Activated naive CD4-positive, alpha-beta T cell treated with anti-CD3 and anti-CD28 coated beads, Interleukin-2, amount 50 U/mL, for 16 hours (primary cell): ENCODE results near the gene SLC26A11.
A peak's percentile ranks its signal among the peaks of the same experiment; 100 is the strongest.

Experiments
- DNase-seq: peaks from one replicate; pipeline ENCODE4 v3.0.0-alpha.2; 2020

Gene SLC26A11

DNA sequence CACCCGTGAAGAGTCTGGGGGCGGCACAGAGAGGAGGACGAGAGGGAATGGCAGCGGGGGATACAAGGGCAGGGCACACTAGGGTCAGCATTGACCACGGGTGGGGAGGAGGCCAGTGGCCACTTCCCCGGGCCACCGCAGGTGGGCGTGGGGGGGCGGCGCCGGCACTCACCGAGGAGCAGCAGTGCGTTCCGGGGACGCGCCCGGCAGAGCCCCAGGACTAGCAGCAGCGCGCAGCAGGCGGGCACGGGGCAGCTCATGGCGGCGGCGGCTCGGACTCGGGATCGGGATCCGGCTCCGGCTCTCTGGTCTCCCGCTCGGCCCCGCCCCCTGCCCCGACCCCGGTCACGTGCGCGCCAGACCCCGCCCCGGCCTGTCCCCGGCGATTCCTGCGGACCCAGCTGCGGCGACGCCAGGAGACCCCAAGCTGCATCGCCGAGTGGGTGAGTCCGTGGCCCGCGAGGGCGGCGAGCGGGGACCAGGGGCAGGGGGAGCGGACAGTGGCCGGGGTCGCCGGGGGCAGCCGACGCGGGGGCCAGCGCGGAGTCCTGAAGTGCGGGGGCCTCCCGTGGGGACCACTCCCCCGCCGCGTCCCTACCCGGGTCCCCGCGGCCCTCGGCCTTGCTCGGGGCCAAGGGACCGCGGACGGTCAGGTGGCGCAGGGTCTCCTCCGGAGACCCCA, at the start of gene SLC26A11, which contains the start of gene SGSH:
TSS of gene SLC26A11 (plus strand) at position 374 of the 682 bp plus-strand sequence. CDS start 1,134 bp downstream, outside the sequence.
TSS of gene SGSH (minus strand) at position 280 of the 682 bp plus-strand sequence. CDS start at position 260, 20 bp downstream.
- peak; percentile 61 for DNase-seq

DNA sequence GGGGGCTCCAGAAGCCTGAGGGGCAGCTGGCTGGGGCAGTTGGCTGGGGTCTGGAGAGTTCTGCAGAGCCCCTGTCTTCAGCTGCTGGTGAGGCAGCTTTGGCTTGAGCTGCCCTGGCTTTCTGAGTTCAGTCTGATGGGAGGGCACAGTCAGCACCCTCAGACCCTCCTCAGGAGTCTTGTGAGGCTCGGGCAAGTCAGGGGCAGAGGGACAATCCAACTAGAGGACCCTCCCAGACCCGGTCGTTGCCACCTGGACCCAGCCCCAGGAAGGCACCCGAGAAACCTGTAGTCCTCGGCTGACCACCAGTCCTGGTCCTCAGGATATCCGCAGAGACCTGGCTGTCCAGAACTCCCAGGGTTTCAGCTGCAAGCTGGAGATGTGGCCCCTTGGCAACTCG, 48.5 kb upstream of the SLC26A11 start:
- DNase-seq, result no peak

DNA sequence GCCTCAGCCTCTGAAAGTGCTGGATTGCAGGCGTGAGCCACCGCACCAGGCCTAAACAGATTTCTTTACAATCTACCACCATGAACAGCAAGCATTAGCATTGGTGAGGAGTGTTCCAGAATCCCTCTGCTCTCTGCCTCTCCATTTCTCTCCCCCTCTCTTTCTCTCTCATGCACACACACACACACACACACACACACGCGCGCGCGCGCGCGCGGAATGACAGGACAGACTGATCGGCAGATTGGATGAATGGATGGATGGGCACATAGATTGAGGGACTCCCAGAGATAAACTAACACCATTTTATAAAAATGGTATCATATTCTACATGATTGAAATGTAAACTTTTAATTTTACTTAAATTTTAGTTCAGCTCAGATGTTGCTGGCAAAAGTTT, 47.1 kb upstream of the SLC26A11 start:
- no peak for DNase-seq

DNA sequence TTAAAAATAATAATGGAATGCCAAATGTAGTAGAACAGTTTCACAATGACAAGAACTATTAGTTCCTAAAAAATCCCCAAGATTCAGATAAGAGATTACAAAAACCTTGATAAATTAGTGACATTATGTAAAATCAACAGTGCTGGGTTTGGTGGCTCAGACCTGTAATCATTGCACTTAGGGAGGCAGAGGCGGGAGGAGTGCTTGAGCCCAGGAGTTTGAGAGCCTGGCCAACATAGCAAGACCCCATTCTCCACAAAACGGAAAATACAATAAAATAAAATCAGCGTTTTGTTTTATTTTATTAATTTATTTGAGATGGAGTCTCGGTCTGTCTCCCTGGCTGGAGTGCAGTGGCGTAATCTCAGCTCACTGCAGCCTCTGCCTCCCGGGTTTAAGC, 46.3 kb upstream of the SLC26A11 start:
- DNase-seq, result no peak

DNA sequence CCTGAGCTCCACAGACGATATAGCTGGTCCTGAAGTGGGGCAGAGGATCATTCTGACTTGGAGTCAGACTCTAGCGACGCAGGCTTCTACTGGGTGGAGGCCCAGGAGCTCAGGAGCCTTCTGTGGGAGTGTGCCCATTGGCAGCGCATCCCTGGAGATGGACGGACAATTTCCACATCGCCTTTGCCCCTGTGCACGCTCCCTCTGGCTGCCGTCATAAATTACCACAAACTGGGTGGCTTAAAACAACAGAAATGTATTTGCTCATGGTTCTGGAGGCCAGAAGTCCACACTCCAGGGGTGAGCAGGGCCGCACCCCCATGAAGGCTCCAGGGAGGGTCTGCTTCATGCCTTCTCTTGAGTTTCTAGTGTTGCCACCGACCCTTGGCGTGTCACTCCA, 43.5 kb upstream of the SLC26A11 start:
- no peak for DNase-seq

DNA sequence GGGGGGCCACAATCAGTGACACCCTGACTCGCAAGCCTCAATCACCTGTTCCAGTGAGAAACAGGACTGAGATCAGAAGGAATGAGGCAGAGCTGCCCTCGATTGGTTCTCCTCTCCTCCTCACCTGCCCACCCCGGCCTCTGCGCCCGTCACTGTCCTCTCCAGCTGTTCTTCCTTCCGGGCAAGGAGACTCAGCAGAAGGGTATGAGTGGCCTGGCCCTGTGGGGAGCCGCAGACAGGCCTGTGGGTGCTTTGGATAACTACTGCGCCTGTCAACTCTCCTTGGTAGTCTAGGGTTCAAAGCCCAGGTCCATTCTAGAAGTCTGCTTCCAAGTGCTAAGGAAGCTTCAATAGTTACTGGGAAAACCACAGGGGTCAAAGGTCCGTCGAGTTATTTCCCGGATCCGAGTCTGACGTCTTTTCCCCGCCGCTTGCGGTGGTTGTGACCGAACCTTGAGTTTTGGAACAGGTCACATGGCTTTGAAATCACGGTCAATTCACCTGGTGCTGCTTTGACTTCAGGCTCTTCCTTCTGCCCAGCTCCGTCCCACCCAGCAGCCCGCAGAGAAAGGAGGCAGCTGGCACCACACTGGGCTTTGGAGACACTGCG, 42.1 kb upstream of the SLC26A11 start:
- no peak for DNase-seq

DNA sequence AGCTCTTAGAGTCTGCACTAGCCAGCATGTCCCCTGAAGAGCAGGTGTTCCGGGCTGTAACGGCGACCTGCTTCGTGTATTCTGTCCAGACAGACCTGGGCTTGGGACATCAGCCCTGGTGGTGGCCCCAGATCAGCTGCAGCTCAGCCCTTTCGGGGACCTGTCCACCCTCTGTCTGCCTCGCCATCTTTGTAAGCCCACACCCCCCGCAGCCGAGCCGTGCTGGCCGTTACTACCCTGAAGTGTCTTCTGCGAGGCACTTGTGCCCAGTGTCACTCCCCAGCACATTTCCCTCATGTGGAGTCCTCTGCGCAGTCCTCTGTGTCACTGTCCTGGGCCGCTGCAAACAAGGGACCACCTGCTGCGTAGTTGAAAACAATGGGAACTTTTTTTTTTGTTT, 40.0 kb upstream of the SLC26A11 start:
- no peak for DNase-seq

DNA sequence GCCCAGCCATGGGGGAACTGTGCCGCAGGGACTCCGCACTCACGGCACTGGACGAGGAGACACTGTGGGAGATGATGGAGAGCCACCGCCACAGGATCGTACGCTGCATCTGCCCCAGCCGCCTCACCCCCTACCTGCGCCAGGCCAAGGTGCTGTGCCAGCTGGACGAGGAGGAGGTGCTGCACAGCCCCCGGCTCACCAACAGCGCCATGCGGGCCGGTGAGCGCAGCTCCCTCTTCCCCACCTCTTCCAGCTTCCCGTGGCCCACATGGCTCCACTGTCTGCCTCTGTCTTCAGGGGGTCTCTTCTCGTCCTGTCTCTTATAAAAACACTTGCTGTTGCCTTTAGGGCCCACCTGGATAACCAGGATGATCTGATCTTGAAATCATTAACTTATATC, 38.8 kb upstream of the SLC26A11 start:
- DNase-seq, result no peak

DNA sequence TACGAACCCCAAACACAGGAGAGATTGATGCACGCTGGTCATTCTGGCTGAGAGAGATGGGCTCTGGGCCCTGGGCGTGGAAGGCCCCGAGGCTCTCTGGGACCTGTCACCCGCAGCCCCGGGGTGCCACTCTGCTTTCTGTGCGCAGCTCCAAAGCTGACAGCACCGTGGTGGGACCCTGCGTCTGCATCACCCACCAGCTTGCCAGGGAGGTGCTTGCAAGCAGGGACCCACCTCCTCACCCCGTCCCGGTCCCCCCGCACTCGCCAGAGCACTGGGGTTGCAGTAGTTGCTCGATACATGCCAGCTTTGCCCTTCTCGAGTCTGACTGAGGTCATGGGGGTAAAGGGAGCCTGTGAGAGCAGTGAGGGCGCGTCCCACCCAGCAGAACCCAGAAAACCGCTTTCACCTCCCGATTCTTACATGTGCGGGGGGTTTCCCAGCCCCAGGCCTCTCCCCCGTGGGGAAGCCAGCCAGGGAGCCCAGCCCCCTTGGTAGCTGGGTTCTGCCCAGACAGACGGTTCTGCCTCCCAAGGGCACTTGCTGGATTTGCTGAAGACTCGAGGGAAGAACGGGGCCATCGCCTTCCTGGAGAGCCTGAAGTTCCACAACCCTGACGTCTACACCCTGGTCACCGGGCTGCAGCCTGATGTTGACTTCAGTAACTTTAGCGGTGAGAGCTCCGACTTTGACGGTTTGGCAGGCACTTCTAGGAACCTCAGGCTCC, 37.9 kb upstream of the SLC26A11 start:
- no peak for DNase-seq

DNA sequence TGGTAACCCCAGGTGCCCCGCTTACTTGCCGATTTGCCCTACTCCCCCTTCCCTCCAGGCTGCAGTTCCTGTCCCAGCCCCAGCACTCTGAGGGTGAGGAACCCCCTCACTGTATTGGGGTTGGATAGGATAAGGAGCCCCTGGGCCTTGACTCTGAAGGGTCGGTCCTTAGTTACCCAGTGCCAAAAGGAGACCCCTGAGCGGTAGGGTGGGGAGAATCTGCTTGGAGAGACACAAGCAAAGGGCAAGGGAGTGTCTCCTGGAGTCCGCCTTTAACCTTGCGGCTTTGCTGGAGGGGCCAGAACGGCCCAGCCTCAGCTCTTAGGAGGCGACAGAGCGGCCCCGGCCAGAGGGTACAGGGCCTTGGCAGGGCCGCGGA, 37.4 kb upstream of the SLC26A11 start:
- DNase-seq, result no peak

DNA sequence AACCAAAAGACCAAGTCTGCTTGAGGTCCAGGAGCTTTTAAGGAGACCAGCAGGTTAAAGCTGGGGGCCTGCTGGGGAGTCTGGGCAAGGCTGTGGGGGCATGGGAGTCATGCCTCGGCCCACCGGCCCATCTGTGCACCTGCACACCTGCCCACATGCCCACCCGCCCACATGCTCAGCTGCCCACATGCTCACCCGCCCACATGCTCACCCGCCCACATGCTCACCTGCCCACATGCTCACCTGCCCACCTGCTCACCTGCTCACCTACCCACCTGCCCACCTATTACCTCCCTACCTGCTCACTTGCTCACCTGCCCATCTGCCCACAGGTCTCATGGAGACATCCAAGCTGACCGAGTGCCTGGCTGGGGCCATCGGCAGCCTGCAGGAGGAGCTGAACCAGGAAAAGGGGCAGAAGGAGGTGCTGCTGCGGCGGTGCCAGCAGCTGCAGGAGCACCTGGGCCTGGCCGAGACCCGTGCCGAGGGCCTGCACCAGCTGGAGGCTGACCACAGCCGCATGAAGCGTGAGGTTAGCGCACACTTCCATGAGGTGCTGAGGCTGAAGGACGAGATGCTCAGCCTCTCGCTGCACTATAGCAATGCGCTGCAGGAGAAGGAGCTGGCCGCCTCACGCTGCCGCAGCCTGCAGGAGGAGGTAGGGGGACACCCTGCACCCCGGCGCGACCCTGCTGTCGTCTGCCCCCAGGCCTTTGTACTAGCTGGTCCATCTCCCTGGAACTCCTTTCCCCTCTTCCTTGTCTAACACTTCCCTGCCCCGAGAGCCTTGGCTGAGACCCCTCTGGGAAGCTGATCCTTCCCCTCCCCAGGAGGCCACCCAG, 36.4 kb upstream of the SLC26A11 start:
- no peak for DNase-seq

DNA sequence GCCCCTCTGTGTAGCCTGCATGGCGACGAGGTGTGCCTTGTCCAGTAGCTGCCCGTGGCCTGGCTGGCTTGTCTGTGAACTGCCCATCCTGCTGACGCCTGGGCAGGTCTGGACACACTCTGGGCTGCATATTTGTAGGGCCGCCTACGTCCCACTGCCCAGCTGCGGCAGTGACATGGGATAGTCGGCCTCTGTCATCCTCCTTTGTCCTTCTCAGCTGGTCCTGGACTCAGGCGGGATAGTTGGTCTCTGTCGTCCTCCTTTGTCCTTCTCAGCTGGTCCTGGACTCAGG, 35.9 kb upstream of the SLC26A11 start:
- no peak for DNase-seq

DNA sequence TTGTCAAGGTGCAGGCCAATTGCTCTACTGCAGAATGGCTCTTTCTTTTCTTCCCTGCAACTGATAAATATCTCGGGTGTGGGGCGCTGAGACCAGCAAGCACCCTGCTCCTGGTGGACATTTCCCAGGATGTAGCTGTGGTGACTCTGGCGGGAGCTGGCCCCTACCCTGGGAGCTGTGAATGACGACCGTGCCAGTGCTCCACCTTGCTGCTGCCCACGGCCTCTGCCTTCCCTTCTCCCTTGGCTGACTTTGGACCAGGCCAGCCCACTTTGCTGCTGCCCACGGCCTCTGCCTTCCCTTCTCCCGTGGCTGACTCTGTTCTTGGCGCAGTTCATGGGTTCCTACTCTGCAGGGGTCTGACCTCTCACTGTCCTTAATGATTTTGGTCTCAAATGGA, 34.3 kb upstream of the SLC26A11 start:
- no peak for DNase-seq

DNA sequence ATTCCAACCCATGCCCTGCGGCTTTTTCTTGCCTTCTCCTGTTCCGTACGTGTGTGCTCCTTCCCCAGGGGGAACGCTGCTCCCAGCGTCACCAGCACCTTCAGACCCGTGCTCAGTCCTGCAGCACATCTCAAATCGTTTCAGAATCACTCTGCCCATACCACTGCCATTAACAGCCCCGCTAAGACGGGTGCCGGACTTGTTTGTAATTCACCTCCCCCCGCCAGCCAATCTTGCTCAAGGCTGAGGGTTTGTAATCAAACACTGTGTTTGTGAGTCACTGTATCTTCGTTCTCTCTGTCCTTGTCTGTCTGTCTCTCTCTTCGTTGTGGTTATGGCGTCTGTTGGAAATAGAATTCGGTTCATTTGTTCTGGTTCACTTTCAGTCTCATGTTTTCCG, 33.1 kb upstream of the SLC26A11 start:
- DNase-seq, result no peak

DNA sequence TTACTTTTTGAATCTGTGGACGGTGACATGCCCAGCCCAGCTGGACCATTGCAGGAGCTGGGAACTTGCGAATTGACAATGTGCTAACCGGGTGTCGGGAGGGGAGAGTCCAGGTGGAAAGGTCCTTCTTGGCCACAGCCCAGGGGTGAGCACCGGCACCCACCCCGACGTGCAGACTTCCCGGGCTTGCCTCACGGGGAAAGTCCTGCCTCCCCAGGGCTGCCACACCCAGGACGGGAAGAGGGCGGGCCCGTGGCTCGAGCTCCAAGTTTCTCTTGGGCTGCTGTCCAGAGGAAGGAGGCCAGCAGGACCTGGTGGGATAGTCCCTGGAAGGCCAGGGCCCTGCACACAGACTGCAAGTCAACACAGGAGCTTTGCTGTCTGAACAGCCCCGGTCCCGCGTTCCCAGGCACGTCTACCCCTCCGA, 32.7 kb upstream of the SLC26A11 start:
- DNase-seq, result no peak

DNA sequence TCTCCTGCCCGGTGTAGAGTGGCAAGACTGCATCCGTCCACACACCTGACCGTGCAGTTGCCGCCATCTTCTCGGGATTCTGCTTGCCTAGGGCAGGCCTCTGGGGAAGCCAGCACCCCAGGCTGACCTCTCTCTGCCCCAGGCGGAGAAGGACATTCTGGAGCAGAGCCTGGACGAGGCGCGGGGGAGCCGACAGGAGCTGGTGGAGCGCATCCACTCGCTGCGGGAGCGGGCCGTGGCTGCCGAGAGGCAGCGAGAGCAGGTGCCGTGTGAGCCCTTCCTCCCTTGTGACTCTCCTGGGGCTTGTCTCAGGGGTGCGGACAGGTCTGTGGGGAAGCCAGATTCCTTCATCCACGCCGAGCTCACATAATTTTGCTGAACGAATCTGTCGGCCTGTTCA, 30.6 kb upstream of the SLC26A11 start:
- DNase-seq, result no peak

DNA sequence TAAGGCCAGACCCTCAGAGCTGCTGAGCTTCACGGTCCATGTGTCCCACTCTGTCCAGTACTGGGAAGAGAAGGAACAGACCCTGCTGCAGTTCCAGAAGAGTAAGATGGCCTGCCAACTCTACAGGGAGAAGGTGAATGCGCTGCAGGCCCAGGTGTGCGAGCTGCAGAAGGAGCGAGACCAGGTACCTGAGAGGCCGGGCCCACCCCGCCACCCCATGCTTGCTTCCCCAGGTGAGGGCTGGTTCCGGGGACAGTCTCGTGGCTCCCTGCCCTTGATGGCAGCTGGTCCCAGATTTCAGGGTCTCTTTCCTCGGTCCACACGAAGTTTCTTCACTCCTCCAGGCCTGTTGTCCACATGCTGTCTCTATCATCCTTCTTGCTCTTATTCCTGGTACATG, 29.5 kb upstream of the SLC26A11 start:
- DNase-seq, result no peak

DNA sequence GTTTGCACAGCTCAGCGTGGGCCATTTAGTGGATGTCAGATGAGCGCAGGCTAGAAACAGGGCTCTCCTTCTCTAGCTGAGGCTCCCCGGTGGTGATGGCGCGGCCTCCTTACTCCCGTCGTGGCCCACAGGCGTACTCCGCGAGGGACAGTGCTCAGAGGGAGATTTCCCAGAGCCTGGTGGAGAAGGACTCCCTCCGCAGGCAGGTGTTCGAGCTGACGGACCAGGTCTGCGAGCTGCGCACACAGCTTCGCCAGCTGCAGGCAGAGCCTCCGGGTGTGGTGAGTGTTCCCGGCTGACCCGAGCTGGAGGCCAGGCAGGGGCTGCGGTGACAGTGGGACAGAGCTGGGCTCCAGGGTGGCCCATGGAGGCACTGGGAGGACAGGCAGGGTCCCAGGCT, 29.0 kb upstream of the SLC26A11 start:
- DNase-seq, result no peak

DNA sequence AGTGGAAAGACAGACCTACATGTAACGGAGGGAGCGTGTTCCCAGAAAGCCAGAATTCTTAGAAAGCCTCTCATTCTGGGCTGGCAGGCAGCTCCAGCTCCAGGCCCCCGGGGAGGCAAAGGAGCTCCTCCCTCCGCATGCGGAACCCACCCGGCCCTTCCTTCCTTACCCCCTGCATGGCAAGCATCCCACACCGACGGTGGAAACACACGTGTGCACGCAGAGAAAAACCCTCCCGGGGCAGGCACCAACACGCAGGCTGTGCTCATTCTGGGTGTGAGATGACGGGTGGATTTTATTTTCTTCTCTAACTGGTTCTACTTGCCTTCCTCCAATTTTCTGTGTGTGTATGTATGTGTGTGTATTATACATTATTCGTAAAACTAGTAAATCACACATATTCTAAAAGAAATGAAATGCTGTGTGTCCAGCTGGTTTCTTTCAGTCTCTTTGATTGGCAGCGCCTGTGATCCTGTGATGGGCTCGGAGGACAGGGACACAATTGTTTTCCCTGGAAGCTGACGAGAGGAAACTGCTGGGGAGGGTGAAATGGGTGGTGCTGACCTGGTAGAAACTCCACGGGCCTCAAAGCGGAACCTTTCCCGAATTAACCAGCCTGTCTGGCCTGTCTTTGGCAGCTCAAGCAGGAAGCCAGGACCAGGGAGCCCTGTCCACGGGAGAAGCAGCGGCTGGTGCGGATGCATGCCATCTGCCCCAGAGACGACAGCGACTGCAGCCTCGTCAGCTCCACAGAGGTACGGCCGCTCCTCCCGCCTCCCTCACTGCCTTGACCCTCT, 28.2 kb upstream of the SLC26A11 start:
- DNase-seq, result no peak

DNA sequence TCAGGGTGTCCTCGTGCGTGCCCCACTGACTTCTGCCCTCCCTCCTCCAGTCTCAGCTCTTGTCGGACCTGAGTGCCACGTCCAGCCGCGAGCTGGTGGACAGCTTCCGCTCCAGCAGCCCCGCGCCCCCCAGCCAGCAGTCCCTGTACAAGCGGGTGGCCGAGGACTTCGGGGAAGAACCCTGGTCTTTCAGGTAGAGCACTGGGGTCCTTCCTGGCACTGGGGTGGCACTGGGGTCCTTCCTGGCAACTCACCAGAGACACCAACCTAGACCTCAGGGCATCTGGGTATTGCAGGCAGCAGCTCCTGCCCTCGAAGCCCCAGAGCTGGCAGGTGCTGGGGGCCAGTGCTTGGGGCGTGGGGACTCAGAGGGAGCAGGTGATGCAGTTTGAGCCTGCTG, 25.1 kb upstream of the SLC26A11 start:
- no peak for DNase-seq

DNA sequence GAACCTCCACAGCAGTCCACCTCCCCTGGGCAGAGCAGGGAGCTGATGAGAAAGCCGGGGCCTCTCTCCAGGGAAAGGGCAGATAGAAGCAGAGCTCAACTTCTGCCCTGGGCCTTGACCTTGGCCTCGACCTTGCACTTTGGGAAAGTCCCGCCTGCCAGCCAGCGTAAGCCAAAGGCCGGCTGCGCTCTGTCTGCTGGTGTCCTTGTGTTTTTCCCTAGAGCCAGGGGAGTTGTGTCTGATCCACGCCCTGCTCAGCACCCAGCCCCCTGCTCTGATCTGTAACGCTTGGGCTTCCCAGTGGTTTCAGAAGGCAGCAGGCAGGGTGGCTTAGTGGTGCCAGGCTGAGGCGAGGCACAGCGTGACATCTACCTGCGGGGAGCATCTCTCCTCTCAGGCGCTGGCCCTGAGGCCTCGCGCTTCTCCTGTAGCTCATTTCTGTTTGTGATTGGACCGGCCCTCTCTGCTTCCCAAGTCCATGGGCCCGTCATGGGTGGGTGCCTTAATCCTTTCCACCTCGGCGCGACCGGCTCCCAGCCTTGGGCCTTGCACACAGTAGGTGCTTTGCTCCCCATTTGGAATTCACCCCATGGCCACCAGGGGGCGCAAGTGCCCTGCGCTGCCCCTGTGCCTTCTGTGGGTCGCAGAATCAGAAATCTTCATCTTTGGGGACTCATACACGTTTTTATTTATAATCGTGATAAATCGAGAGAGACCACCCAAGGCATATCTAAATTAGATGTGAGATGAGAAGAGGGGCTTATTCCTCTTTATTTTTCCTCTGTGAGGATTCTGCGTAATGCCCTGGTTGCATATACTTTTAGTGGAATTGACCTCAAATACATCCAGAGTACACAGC, 24.3 kb upstream of the SLC26A11 start:
- DNase-seq, result peak; percentile 58

DNA sequence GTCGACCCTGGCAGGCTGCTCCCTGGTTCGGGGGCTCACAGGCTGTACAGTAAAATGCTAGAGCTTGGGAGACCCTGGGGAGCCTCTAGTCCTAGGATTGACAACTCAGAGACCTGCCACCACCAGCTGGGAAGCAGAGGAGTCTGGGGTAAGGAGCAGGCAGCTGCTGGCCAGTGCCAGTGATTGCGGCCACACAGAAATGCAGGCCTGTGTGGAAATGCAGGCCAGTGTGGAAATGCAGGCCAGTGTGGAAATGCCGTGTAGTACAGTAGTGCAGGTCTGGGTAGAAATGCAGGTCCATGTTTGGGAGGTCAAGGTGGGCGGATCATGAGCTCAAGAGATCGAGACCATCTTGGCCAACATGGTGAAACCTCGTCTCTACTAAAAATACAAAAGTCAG, 23.6 kb upstream of the SLC26A11 start:
- DNase-seq, result no peak
